Activated CD4-positive, CD25-positive, alpha-beta regulatory T cell treated with anti-CD3 and anti-CD28 coated beads, Interleukin-2, amount 50 U/mL, for 72 hours (primary cell): ENCODE data around the gene SRA1.

Experiments
- DNase-seq: peaks from one replicate; pipeline ENCODE4 v3.0.0; 2021

SRA1 gene

GRCh38 chr5:140548791-140549190 lies 8.5 kb downstream of the SRA1 start:
- DNase-seq = no peak

GRCh38 chr5:140548300-140548688 lies 9.0 kb downstream of the SRA1 start:
- DNase-seq = no peak

- peak; percentile 85 for DNase-seq
These were observed 9.6 kb downstream of the SRA1 start, which contains the start of gene EIF4EBP3 for GRCh38 chr5:140547508-140548299. EIF4EBP3 (plus strand) TSS chr5:140547662; CDS start chr5:140547738, 76 bp downstream.

- no peak for DNase-seq
These were observed 10.3 kb downstream of the SRA1 start for GRCh38 chr5:140546851-140547507.

GRCh38 chr5:140545606-140546005 lies 11.7 kb downstream of the SRA1 start:
- DNase-seq = no peak

- DNase-seq = no peak
These were observed 12.3 kb downstream of the SRA1 start for GRCh38 chr5:140544986-140545385.

GRCh38 chr5:140542972-140543371 lies 14.3 kb downstream of the SRA1 start:
- no peak for DNase-seq

GRCh38 chr5:140540227-140540626 lies 17.0 kb downstream of the SRA1 start:
- DNase-seq = no peak

- DNase-seq = no peak
These were observed 33.3 kb downstream of the SRA1 start for GRCh38 chr5:140524003-140524402.

- DNase-seq = no peak
These were observed 44.1 kb downstream of the SRA1 start for GRCh38 chr5:140513124-140513523.

GRCh38 chr5:140509898-140510297 lies 47.4 kb downstream of the SRA1 start:
- DNase-seq = no peak

GRCh38 chr5:140502834-140503233 lies 54.4 kb downstream of the SRA1 start:
- DNase-seq = no peak
